NB4 (cell line): ENCODE results near the gene A4GALT.

Source experiments
- POLR2A ChIP-seq: IDR thresholded peaks from 2 replicates; pipeline ENCODE4 v1.6.1; 2011; ENCODE audit warnings: mild to moderate bottlenecking; ENCODE audit not compliant: insufficient read length; ENCODE audit errors: extremely low read depth
- TF ChIP-seq, protein P1 (sequence below): IDR thresholded peaks from one replicate; pipeline ENCODE4 v1.5.1; 2012; ENCODE audit warnings: low read depth, low read length

DNA sequence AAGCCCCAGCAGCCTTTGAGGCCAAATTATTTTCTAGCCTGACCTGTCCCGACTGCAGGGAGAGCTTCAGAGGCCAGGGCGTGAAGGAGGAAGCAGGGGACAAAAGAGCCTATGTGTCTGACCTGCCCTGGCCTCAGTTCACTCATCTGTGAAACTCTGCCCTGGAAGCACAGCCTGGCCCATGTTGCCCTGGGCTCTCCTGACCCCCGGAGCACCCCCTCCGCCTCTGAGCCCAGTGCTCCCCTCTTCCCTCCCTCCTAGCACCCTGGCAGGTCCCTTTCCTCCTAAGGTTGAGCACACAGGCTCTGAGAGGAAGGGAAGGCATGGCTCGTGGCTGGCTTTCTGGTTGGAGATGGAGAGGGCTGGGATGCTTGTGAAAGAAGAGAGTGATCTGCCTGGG lies 3.4 kb upstream of the A4GALT start:
- TF ChIP-seq, protein P1, sequence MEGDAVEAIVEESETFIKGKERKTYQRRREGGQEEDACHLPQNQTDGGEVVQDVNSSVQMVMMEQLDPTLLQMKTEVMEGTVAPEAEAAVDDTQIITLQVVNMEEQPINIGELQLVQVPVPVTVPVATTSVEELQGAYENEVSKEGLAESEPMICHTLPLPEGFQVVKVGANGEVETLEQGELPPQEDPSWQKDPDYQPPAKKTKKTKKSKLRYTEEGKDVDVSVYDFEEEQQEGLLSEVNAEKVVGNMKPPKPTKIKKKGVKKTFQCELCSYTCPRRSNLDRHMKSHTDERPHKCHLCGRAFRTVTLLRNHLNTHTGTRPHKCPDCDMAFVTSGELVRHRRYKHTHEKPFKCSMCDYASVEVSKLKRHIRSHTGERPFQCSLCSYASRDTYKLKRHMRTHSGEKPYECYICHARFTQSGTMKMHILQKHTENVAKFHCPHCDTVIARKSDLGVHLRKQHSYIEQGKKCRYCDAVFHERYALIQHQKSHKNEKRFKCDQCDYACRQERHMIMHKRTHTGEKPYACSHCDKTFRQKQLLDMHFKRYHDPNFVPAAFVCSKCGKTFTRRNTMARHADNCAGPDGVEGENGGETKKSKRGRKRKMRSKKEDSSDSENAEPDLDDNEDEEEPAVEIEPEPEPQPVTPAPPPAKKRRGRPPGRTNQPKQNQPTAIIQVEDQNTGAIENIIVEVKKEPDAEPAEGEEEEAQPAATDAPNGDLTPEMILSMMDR: no peak
- TF ChIP-seq POLR2A: no peak
